GM12878 (cell line): ENCODE measurements around the gene NDUFB4. TPM values are rescaled to one million over a fixed set of nuclear protein-coding genes. Genes with fewer than 3 reads are reported as not detected.

Experiments used
- CBFB ChIP-seq: IDR thresholded peaks from 2 replicates; pipeline ENCODE4 v1.6.1; 2016; ENCODE audit warnings: antibody characterized with exemption, low read depth
- CUX1 ChIP-seq: IDR thresholded peaks from 2 replicates; pipeline ENCODE4 v1.6.1; 2012; ENCODE audit warnings: improper control_type of control experiment, low read depth, low read length; ENCODE audit not compliant: insufficient replicate concordance
- GABPA ChIP-seq: IDR thresholded peaks from 2 replicates; pipeline ENCODE4 v1.6.1; 2014; ENCODE audit warnings: antibody characterized with exemption, low read depth, mild to moderate bottlenecking, inconsistent platforms
- HCFC1 ChIP-seq: fragments of 150-350 bp; IDR thresholded peaks from 2 replicates; pipeline ENCODE4 v1.6.1; 2014; ENCODE audit warnings: low read length
- HDAC6 ChIP-seq: fragments of 200-600 bp; sonication (generic); IDR thresholded peaks from one replicate; pipeline ENCODE4 v1.8.0; 2017; ENCODE audit warnings: antibody characterized with exemption; ENCODE audit not compliant: unreplicated experiment
- JUND ChIP-seq: IDR thresholded peaks from 2 replicates; pipeline ENCODE4 v1.6.1; 2012; ENCODE audit warnings: low read depth, mild to moderate bottlenecking, low read length, improper control_type of control experiment, moderate library complexity
- LARP7 ChIP-seq: fragments of 450-650 bp; IDR thresholded peaks from 2 replicates; pipeline ENCODE4 v1.6.1; 2017; ENCODE audit warnings: mild to moderate bottlenecking
- MEF2B ChIP-seq: fragments of 450-650 bp; IDR thresholded peaks from 2 replicates; pipeline ENCODE4 v1.6.1; 2018; ENCODE audit warnings: mild to moderate bottlenecking, moderate library complexity; ENCODE audit not compliant: partially characterized antibody, poor library complexity, severe bottlenecking
- MYB ChIP-seq: fragments of 150-350 bp; IDR thresholded peaks from 2 replicates; pipeline ENCODE4 v1.6.1; 2014; ENCODE audit warnings: mild to moderate bottlenecking, low read depth, low read length, borderline replicate concordance
- NFXL1 ChIP-seq: fragments of 450-650 bp; IDR thresholded peaks from 2 replicates; pipeline ENCODE4 v1.6.1; 2017; ENCODE audit warnings: antibody characterized with exemption, mild to moderate bottlenecking, borderline replicate concordance
- PAX8 ChIP-seq: fragments of 450-650 bp; IDR thresholded peaks from 2 replicates; pipeline ENCODE4 v1.6.1; 2017; ENCODE audit warnings: mild to moderate bottlenecking, moderate library complexity
- PBX3 ChIP-seq: IDR thresholded peaks from 2 replicates; pipeline ENCODE4 v1.6.1; 2011; ENCODE audit warnings: mild to moderate bottlenecking, low read depth, low read length, moderate library complexity; ENCODE audit not compliant: insufficient replicate concordance
- POLR2AphosphoS2 ChIP-seq: IDR thresholded peaks from 2 replicates; pipeline ENCODE4 v1.6.1; 2011; ENCODE audit warnings: low read depth, mild to moderate bottlenecking, low read length, improper control_type of control experiment, moderate library complexity
- POU2F2 ChIP-seq: IDR thresholded peaks from 3 replicates; pipeline ENCODE4 v1.6.1; 2011; ENCODE audit warnings: low read depth, mild to moderate bottlenecking, low read length, borderline replicate concordance
- RBBP5 ChIP-seq: fragments of 200-600 bp; sonication (generic); conservative IDR thresholded peaks from 2 replicates; pipeline ENCODE4 v1.6.1; 2016
- STAT1 ChIP-seq: fragments of 450-650 bp; conservative IDR thresholded peaks from 2 replicates; pipeline ENCODE4 v1.6.1; 2014; ENCODE audit warnings: antibody characterized with exemption, mild to moderate bottlenecking
- ZBED1 ChIP-seq: IDR thresholded peaks from 2 replicates; pipeline ENCODE4 v1.6.1; 2016; ENCODE audit warnings: borderline replicate concordance
- polyA plus RNA-seq, 11 experiments: library from polyadenylated mRNA; depleted of rRNA in 4 of 11; unstranded in 6 of 11; stranded (reverse) in 5 of 11; fragments of >200 nt; fragmentation: Nextera tagmentation in 4 of 11; fragmentation: Illumina TruSeq in 1 of 11; extraction: Ambion mirVana in 4 of 11; extraction: Trizol in 1 of 11; gene quantifications; 1 replicate in 1 of 11; 2 replicates in 10 of 11; pipeline versions ENCODE4 v1.2.1 to v1.2.3, GENCODE V29; 2011 to 2016; ENCODE audit warnings: inconsistent platforms in 2 of 11, missing spikeins in 2 of 11, low read depth in 1 of 11
- total RNA-seq, 4 experiments: library from RNA; depleted of rRNA in 3 of 4; stranded (reverse); fragments of >200 nt in 3 of 4; fragmentation: Illumina TruSeq in 1 of 4; extraction: Trizol in 1 of 4; gene quantifications; 2 replicates each; pipeline versions ENCODE4 v1.2.1 to v1.2.3, GENCODE V29; 2013 to 2021
- TF ChIP-seq, protein P1 (sequence below), 3 experiments: IDR thresholded peaks in 2 of 3; conservative IDR thresholded peaks in 1 of 3; 2 replicates each; pipeline ENCODE4 v1.5.1; 2011; ENCODE audit warnings: low read depth in 3 of 3, low read length in 3 of 3, mild to moderate bottlenecking in 3 of 3, control low read depth in 2 of 3, moderate library complexity in 2 of 3, inconsistent platforms in 1 of 3, mixed read lengths in 1 of 3; ENCODE audit not compliant: control insufficient read depth in 2 of 3, insufficient read depth in 1 of 3; ENCODE audit errors: extremely low read depth in 1 of 3
- TF ChIP-seq, protein P2 (sequence below): IDR thresholded peaks from 2 replicates; pipeline ENCODE4 v1.6.1; 2012; ENCODE audit warnings: mild to moderate bottlenecking, low read depth, low read length

NDUFB4 gene
- total and polyA plus RNA-seq, 10 of the 15 experiments (the other 5 are each of a cell fraction or from before 2014, with no cell fraction given), result 155 to 864 (median 387) TPM

DNA sequence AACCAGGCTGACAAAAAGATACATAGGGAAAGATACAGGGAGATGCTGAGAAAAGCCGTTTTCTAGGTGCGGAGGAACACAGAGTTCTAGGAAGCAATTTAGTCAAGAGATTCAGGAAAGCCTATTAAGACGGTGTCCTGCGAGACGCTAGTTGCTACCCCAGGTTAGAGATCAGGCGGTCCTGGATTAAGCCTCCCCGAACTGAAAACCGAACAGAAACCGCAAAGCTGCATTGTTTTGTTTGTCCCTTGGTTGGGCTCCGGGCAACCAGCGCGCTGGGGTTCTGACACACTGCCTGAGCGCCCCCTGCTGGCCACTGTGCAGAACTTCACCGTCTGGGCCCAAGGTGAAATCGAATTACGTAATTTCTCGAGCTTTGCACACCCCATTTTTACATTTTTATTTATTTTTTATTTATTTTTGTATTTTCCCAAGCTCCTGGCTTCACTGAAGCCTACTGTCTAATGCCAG, 37.3 kb upstream of the NDUFB4 start (continued):
- no peak for TF ChIP-seq STAT1
- no peak for TF ChIP-seq NFXL1
- no peak for TF ChIP-seq RBBP5
- TF ChIP-seq PAX8, result no peak
- TF ChIP-seq POU2F2, result 0 out of 3 replicates have a peak, but pooled peaks have one; percentile 33
- no peak for TF ChIP-seq LARP7
- TF ChIP-seq, protein P1, sequence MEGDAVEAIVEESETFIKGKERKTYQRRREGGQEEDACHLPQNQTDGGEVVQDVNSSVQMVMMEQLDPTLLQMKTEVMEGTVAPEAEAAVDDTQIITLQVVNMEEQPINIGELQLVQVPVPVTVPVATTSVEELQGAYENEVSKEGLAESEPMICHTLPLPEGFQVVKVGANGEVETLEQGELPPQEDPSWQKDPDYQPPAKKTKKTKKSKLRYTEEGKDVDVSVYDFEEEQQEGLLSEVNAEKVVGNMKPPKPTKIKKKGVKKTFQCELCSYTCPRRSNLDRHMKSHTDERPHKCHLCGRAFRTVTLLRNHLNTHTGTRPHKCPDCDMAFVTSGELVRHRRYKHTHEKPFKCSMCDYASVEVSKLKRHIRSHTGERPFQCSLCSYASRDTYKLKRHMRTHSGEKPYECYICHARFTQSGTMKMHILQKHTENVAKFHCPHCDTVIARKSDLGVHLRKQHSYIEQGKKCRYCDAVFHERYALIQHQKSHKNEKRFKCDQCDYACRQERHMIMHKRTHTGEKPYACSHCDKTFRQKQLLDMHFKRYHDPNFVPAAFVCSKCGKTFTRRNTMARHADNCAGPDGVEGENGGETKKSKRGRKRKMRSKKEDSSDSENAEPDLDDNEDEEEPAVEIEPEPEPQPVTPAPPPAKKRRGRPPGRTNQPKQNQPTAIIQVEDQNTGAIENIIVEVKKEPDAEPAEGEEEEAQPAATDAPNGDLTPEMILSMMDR (IDR thresholded peaks at IDR 0.05 in 2 of 3, conservative IDR thresholded peaks at IDR 0.05 in 1 of 3; ENCODE audit: control insufficient read depth in 2 of 3, extremely low read depth in 1 of 3, insufficient read depth in 1 of 3, low read depth in 3 of 3, low read length in 3 of 3), result peak; percentile 88 to 95 (median 95)
- TF ChIP-seq ZBED1, result no peak
- TF ChIP-seq CBFB, result peak; percentile 55; the same call in 1 of the 2 replicates
- TF ChIP-seq POLR2AphosphoS2, result no peak
- TF ChIP-seq JUND, result no peak
- no peak for TF ChIP-seq GABPA
- peak; percentile 19 for TF ChIP-seq PBX3
- no peak for TF ChIP-seq HDAC6
- peak; percentile 30 for TF ChIP-seq MEF2B
- no peak for TF ChIP-seq HCFC1
- no peak for TF ChIP-seq CUX1
- no peak for TF ChIP-seq MYB
- TF ChIP-seq, protein P2, sequence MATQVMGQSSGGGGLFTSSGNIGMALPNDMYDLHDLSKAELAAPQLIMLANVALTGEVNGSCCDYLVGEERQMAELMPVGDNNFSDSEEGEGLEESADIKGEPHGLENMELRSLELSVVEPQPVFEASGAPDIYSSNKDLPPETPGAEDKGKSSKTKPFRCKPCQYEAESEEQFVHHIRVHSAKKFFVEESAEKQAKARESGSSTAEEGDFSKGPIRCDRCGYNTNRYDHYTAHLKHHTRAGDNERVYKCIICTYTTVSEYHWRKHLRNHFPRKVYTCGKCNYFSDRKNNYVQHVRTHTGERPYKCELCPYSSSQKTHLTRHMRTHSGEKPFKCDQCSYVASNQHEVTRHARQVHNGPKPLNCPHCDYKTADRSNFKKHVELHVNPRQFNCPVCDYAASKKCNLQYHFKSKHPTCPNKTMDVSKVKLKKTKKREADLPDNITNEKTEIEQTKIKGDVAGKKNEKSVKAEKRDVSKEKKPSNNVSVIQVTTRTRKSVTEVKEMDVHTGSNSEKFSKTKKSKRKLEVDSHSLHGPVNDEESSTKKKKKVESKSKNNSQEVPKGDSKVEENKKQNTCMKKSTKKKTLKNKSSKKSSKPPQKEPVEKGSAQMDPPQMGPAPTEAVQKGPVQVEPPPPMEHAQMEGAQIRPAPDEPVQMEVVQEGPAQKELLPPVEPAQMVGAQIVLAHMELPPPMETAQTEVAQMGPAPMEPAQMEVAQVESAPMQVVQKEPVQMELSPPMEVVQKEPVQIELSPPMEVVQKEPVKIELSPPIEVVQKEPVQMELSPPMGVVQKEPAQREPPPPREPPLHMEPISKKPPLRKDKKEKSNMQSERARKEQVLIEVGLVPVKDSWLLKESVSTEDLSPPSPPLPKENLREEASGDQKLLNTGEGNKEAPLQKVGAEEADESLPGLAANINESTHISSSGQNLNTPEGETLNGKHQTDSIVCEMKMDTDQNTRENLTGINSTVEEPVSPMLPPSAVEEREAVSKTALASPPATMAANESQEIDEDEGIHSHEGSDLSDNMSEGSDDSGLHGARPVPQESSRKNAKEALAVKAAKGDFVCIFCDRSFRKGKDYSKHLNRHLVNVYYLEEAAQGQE, result no peak
